ENCODE measurements around the gene STK40. TPM values are rescaled to one million over a fixed set of nuclear protein-coding genes. Genes with fewer than 3 reads are reported as not detected.

Gene STK40
- total and polyA plus RNA-seq, 9 of the 15 experiments (the other 6 are each of a cell fraction or from before 2014, with no cell fraction given): 0.69 to 94.3 (median 39.1) TPM

DNA sequence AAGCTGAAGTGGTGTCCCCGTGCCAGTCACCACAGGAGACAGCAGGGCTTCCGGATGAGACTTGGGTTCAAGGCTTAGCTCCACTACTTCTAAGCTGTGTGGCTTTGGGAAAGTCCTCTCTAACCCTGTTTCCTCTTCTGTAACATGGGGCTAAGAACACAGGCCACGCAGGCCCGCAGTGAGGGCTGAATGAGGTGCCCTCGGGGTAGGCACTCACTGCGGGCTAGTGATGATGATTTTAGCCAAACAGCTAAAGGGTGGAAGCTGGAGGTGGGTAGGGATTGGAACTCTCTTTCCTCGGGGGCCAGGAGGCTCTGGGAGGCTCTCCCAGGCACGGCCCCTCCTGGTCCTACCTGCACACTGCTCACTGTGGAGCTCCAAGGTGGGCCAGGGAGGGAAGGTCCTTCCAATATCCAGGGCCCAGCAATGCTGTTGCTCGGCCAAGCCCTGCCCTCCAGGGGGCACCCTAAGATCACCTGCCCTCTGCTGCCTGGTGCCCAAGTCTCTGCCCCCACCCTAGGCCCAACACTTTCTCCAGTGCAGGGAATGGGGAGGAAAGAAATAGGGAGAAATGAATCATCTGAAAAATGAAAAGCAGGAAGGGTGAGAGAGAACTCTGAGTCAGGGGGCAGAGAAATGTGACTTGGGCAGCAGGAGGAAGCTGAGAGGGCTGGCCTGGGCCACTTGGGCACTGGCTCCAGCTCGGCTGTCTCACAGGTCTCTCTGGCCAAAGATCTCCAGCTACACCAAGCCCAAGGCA lies 43.1 kb downstream of the STK40 start (continued):
- TF ChIP-seq, protein P1, sequence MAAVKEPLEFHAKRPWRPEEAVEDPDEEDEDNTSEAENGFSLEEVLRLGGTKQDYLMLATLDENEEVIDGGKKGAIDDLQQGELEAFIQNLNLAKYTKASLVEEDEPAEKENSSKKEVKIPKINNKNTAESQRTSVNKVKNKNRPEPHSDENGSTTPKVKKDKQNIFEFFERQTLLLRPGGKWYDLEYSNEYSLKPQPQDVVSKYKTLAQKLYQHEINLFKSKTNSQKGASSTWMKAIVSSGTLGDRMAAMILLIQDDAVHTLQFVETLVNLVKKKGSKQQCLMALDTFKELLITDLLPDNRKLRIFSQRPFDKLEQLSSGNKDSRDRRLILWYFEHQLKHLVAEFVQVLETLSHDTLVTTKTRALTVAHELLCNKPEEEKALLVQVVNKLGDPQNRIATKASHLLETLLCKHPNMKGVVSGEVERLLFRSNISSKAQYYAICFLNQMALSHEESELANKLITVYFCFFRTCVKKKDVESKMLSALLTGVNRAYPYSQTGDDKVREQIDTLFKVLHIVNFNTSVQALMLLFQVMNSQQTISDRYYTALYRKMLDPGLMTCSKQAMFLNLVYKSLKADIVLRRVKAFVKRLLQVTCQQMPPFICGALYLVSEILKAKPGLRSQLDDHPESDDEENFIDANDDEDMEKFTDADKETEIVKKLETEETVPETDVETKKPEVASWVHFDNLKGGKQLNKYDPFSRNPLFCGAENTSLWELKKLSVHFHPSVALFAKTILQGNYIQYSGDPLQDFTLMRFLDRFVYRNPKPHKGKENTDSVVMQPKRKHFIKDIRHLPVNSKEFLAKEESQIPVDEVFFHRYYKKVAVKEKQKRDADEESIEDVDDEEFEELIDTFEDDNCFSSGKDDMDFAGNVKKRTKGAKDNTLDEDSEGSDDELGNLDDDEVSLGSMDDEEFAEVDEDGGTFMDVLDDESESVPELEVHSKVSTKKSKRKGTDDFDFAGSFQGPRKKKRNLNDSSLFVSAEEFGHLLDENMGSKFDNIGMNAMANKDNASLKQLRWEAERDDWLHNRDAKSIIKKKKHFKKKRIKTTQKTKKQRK (IDR thresholded peaks at IDR 0.05; ENCODE audit: borderline replicate concordance, low read depth, low read length): no peak
- TF ChIP-seq FOXK1 (CRISPR knock-in tag; IDR thresholded peaks at IDR 0.05; ENCODE audit: borderline replicate concordance) (no peak), SMC3 (conservative IDR thresholded peaks at IDR 0.05; ENCODE audit: insufficient read depth, low read depth, low read length) (peak; percentile 76), SP1 (CRISPR knock-in tag; IDR thresholded peaks at IDR 0.05) (no peak)
